ENCODE measurements around the gene ARHGAP27.
"Not testable (repeated sequence)": the region's sequence is repeated elsewhere in the genome, so short reads cannot be mapped to it uniquely, and the experiment has no call there.

ARHGAP27 gene, protein sequence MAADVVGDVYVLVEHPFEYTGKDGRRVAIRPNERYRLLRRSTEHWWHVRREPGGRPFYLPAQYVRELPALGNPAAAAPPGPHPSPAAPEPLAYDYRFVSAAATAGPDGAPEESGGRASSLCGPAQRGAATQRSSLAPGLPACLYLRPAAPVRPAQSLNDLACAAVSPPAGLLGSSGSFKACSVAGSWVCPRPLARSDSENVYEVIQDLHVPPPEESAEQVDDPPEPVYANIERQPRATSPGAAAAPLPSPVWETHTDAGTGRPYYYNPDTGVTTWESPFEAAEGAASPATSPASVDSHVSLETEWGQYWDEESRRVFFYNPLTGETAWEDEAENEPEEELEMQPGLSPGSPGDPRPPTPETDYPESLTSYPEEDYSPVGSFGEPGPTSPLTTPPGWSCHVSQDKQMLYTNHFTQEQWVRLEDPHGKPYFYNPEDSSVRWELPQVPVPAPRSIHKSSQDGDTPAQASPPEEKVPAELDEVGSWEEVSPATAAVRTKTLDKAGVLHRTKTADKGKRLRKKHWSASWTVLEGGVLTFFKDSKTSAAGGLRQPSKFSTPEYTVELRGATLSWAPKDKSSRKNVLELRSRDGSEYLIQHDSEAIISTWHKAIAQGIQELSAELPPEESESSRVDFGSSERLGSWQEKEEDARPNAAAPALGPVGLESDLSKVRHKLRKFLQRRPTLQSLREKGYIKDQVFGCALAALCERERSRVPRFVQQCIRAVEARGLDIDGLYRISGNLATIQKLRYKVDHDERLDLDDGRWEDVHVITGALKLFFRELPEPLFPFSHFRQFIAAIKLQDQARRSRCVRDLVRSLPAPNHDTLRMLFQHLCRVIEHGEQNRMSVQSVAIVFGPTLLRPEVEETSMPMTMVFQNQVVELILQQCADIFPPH

DNA sequence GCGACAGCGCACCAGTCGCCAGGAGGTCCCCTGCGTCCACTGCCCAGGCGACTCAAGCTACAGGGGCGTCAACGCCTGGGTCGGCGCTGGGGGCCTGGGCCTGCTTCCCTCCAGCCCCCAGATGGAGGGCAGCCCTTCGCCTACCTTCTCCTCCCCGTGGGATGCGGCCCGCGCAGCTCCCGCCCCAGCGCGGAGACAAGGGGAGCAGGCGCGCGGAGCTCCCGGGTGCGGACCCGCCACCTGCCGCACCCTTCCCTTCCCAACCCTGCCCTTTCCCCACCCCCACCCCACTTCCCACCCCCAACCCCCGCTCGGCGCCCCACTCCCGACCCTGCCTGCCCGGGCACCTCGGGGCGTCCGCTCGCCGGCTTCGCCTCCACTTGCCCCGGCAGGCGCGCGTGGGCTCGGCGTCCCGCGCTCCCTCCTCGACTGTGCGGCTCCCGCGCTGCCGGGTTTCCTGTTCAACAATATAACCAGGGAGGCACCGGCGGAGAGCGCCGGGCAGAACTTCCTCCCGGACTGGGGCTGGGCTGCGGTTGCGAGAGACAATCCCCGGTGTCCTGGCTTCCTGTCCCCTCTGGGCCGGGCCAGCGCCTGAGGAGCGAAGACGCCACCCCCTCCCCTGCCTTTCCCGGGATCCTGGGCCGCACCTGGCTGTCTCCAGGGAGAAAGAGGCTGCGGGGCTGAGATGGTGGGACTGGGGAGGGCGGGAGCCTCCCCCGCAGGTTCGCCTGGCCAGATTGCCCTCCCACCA, at the start of gene ARHGAP27:
TSS of gene ARHGAP27 (minus strand) at position 466 of the 754 bp plus-strand sequence. CDS start 2,591 bp downstream, outside the sequence.
- DNase-seq = no peak

DNA sequence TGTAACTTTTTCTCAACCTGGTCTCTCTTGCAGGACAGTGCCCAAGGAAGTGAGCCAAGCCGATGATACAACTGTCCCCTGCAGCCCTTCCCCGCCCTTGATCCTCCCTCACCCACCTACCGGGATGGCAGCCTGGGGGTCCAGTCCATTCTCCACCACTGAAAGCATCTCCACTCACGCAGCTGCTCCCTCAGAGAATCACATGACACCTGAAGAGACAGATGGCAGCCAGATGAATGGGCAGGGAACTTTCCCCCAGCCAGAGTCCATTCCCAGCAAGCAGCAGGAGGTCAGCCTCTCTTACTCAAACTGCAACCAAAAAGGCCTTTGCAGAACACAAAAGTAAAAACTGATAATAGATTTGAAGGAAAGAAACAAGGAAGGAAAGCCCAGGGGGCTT, 49.6 kb upstream of the ARHGAP27 start:
- not testable (repeated sequence) for DNase-seq

DNA sequence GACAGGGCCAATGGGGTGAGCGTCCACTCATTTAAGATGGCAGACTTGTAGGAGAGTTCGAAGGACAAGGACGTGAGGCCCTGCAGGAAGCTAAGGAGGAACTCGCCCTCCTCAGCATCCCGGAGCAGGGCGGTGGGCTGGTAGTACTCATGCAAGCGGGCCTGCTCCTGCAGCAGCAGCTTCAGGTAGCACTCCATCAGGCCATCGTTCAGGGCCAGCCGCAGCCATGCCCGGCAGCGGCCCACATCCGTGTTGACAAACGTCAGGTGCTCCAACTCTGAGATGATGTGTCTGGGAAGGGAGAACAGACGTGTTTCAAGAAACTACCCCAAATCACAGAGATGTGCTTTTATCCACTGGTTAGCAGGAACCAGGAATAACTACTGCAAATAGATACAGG, 42.8 kb upstream of the ARHGAP27 start:
- DNase-seq = not testable (repeated sequence)

DNA sequence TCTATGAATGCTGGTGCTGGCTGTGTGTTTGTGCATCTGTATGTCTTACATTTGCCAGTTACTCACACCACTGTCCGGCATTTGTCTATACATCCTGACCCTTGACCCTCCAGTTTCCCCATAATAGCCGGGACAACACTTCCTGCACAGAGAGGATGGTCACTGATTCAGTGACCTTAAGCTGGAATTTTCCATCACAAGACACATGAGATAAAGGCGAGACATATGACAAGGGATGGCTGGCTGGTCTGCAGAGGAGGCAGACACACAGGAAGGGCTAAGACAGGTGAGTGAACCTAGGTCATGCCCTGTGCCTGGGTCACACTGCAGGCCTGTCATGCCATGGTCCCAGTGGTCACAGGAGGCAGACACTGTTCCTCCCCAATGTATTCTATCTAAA, 39.6 kb upstream of the ARHGAP27 start:
- DNase-seq = not testable (repeated sequence)

DNA sequence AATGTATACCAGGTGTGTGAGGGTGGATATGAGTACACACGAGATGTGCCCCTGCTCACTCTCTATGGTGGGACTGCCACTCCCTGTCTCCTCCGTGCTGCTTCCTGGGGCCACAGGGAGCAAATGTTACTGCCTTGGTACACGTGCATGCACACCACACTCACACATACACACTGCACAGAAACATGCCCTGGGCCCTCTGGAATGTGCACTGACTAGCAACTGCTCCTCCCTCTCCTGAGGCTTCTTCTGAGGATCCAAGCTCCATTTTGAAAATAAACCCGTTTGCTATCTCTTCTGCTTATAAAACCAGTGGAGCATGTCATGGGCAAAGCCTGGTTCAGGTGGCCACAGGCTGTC, 36.5 kb upstream of the ARHGAP27 start:
- not testable (repeated sequence) for DNase-seq

DNA sequence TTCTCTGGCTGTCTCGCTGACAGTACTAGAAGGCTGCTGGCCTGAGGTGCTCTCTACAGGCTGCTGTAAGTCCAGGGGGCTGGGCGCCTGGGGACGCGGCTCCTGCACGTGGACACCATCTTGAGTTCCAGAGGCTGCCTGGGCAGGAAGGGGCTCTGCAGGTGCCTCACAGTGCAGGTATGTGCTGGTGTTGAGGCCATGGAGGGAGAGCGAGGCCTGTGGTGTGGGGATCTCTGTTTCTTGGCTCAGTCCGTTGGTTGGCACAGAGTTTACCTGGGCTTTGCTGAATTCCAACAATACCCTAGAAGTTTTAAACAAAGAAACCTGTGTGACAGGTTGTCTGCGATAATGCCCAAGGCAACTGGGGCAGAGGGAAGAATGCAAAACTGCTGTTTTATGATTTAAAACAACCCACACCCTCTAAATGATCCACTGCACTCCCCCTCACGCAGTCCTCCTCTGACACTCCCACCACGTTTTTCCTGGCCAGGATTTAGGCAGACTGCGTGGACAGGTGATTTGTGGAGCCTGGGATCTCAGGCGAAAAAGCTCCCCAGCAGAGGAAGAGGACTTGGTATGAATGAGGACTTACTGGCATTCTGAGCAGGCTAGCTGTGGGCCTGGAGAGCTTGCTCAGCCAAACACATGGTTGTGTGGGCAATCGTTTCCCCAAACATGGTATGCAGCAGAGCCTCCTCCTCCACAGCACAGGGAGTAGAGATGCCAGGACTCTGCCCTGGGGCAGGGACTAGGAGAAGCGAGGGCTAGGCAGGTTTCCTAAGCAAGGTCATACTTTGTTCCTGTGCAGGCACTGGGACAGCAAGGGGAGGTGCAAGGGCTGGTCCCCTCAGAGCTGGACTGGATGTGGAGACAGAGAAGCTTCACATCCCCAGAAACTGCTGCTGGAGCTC, 35.9 kb upstream of the ARHGAP27 start:
- DNase-seq = not testable (repeated sequence)

DNA sequence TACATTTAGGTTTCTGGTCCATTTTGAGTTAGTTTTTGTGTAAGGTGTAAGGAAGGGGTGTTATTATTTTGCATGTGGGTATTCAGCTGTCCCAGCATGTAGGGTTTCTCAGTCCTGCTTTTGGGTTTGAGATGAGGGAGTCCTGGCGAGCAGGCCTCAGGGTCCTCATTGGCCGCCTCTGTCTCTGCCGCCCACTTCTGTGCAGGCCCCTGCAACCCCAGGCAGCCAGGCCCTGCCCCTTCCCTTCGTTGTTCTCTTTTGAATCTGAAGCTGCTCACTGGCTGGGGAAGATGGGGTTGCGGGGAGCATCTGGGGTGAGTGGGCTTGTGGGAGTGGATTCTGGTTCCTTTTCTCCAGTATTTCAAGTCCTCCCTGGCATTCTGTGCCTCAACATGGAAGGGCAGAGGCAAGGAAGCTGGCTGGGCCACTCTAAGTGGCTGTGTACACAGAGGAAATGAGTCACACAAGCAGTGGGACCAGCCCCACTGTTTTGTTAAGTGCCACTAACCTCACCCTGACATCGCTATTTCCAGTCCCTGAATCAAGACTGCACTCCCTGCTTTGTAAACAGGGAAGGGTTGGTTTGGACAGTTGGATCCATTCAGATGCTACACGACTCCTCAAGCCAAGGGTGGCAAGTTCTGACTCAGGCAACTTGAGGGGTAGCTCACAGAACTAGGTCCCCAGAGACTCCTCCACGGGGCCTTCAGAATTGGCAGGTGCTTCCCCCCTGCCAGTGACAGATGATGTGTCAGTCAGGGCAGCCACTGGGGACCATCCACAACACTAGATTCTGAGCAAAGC, 29.1 kb upstream of the ARHGAP27 start:
- not testable (repeated sequence) for DNase-seq

DNA sequence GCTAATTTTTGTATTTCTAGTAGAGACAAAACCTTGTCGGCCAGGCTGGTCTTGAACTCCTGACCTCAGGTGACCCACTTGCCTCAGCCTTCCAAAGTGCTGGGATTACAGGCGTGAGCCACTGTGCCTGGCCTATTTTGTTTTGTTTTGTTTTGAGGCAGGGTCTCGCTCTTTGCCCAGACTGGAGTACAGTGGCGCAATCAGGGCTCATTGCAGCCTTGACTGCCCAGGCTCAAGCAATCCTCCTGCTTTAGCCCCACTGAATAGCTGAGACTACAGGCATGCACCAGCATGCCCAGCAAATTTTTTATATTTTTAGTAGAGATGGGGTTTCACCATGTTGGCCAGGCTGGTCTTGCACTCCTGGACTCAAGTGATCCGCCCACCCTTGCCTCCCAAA, 27.8 kb upstream of the ARHGAP27 start:
- not testable (repeated sequence) for DNase-seq

DNA sequence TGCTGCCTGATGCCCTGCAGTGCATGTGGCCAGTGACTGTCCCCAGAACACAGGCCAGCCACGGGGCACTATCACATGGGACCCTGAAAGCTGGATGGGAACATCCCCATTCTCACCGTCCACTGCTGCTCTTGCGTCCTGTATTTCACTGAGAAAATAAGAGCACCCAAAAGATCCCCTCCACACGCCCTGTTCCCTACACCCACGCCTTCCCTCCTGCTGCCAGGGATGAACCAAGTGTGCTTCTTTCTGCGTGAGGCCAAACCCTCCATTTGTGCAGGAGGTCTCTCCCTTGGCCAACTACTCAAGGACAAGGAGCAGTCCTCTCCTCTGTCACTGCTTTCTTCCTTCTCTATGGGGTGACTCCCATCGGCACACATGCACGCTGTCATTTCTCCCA, 21.7 kb upstream of the ARHGAP27 start:
- DNase-seq = not testable (repeated sequence)

DNA sequence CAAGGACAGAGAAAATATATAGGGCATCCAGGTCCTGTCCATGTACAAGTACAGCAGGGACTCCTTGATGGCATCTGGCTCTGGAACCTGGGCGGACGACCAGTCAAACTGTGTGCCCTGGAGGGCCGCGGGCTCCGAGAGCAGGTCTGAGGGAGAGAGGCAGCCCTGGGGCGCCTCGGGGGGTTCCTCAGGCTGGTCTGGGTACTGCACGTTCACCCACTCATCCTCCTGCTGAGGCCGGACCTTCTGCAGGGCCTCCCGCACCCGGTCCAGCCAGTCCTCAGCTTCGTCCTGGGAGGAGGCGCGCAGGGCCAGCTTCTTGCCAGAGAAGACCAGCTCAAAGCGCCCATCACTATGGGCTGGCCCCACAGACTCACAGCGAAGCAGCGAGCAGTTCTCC, 21.1 kb upstream of the ARHGAP27 start:
- not testable (repeated sequence) for DNase-seq

DNA sequence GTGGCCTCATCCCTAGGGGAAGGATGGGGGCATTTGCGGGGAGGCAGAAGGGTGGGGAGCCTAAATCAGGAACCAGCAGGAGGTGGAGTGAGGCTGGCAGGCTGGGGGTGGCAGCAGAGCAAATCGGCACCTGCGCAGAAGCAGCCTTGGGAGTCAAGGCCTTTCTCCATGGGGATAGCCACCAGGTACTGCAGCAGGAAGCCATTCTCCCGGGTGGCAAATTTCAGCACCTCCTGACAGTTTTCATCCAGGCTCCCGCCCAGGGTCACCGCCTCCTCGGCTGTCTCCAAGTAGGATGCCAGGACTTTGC, 20.5 kb upstream of the ARHGAP27 start:
- DNase-seq = not testable (repeated sequence)

DNA sequence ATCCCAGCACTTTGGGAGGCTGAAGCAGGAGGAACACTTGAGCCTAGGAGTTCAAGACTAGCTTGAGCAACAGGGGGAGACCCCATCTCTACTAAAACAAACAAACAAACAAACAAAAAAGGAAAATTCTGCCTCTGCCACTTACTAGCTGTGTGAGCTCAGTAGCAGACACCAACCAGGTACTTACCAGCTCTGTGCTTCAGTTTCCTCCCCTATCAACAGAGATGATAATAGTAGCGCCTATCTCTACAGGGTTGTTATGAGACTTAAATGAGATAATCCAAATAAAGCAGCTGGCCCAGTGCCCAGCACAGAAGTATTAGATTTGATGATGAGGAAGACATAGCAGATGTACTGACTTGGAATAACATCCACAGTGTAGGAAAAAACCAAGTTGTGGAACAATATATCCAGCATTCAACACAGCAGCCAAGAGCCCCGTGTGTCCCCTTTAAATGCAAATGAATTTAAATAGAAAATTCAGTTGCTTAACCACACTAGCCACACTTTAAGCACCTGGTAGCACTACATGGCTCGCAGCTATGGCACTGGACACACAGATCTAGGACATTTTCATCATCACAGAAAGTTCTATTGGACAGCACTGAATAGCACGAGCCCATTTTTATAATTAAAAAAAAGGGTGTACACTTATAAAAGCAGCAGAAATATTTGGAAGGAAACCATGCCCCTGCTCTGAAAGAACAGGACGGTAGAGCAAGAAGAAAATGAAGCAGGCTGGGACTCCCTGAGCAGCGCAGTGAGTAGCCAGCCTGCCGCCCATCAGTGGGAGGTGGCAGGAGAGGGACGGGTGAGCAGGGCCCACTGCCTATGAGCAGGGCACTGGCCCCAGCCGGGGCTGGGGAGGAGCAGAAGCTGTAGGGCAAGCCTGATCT, 19.9 kb upstream of the ARHGAP27 start:
- not testable (repeated sequence) for DNase-seq

DNA sequence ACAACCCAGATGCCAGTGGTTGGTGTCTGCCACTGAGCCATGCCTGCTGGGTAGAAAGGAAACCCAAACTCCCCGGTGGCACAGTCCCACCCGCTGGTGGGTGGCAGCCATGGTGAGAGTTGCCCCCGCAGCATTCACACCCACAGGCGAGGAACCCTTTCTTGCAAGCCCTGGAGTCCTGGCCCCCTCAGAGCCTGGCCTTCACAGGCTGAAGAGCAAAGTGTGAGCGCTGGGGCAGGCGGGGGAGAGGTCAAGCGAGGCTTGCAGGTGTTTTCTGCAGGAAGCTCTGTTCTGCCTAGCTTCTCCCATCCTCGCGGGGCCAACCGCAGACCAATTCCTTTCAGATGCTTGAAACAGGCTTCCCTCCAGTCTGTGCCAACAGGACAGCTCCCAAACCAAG, 19.0 kb upstream of the ARHGAP27 start:
- not testable (repeated sequence) for DNase-seq

DNA sequence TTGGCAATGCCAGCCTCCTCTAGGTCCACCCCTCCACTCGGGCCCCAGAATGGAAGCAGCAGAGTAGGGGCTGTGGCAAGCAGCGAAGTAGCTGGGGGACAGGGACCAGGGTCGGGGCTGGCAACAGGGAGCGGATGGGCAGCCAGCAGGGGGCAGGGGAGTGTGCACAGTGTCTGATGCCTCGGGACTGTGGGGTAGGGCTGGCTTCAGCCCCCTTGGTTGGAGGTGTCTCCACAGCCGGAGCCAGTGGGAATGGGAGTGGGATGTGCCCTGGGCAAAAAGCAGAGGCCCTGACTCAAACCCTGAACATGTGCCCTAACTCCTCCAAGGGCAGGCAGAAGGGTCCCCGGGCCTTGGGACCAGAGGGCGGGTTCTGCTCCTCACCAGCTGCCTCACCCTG, 18.5 kb upstream of the ARHGAP27 start:
- DNase-seq = no peak

DNA sequence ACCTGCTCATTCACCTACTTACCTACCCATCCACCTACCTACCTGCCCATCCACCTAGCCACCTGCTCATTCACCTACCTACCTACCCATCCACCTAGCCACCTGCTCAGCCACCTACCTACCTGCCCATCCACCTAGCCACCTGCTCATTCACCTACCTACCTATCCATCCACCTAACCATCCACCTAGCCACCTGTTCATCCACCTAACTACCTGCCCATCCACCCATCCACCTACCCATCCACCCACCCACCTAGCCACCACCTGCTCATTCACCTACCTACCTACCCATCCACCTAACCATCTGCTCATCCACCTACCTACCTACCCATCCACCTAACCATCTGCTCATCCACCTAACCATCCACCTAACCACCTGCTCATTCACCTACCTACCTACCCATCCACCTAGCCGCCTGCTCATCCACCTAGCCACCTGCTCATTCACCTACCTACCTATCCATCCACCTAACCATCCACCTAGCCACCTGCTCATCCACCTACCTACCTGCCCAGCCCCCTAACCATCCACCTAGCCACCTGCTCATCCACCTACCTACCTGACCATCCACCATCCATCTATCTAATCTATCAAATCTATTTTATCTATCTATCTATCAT, 17.1 kb upstream of the ARHGAP27 start:
- not testable (repeated sequence) for DNase-seq

DNA sequence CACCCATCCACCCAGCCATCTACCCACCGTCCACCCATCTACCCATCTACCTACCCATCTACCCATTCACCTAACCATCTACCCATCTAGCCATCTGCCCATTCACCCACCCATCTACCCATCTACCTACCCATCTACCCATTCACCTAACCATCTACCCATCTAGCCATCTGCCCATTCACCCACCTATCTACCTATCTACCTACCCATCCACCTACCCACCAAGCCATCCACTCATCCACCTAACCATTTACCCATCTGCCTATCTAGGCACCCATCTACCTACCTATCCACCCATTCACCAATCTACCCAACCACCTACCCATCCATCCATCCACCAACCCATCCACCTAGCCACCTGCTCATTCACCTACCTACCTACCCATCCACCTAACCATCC, 16.6 kb upstream of the ARHGAP27 start:
- DNase-seq = not testable (repeated sequence)

DNA sequence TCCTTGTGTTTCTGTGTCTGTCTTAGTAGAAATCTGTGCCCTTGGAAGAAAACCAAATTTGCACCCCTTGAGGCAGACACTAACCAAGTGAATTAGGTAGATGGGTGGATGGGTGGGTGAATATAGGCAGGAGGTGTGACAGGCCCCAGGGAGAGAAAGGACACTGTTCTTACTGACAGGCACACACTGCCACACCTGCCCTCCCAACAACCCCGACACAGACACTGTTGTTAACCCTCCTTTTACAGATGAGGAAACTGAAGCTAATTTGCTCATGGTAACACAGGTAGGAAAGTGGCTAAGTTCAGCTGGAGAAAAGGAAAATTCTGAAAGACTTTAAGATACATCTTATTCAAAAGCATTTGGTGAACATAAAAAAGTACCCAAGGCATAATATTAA, 15.8 kb upstream of the ARHGAP27 start:
- DNase-seq = not testable (repeated sequence)

DNA sequence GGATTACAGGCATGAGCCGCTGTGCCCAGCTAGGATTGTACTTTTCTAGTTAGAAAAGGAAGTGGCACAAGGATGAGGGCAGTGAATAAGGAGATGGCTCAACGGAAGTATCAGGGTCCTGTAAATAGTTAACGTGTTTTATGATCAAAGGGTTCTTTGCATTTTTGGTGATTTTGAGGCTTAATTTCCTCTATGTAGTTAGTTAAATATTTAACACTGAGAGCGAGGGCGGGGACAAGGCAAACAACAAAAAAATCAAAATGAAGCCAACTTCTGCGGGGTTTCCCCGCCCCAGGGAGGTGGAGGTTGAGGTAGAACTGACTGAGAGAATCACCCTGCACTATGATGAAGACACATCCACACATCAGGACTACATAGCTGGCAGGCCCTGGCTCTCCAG, 15.4 kb upstream of the ARHGAP27 start:
- not testable (repeated sequence) for DNase-seq

DNA sequence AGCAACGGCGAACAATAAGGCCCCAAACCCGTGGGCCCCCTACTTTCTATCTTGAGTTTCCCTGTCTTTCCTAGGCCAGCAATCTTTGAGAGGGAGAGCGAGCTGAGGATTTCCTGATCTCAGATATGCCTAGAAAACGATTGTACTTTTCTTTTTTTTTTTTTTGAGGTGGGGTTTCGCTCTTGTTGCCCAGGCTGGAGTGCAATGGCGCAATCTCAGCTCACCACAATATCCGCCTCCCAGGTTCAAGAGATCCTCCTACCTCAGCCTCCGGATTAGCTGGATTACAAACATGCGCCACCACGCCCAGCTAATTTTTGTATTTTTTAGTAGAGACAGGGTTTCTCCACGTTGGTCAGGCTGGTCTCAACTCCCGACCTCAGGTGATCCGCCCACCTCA, 15.0 kb upstream of the ARHGAP27 start:
- DNase-seq = not testable (repeated sequence)
